HG02798 (cell line): ENCODE results near the gene UBE2M.
"Not testable (repeated sequence)": the region's sequence is repeated elsewhere in the genome, so short reads cannot be mapped to it uniquely, and the experiment has no call there.

ENCODE experiments used
- ATAC-seq: cut with Tn5 transposase; IDR thresholded peaks from one replicate; pipeline ENCODE4 v1.9.1; 2021; ENCODE audit warnings: mild to moderate bottlenecking; ENCODE audit not compliant: unreplicated experiment, poor library complexity

Gene UBE2M

DNA sequence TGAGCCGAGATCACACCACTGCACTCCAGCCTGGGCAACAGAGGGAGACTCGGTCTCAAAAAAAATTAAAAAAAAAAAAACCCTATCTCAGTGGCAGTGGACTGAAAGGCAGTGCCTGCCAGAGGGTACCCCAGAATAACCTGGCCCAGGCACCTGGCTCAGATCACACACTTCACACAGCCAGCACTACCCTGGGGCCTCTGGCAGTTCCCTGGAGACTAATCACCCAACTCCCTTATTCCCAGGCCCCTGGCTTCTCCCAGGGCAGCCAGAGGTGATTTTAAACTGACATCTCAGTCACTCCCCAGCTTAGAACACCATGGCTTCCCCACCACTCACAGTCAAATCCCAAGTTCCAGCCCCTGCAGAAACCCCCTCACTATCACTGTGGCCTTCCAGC, 43.2 kb downstream of the UBE2M start:
- no peak for ATAC-seq

DNA sequence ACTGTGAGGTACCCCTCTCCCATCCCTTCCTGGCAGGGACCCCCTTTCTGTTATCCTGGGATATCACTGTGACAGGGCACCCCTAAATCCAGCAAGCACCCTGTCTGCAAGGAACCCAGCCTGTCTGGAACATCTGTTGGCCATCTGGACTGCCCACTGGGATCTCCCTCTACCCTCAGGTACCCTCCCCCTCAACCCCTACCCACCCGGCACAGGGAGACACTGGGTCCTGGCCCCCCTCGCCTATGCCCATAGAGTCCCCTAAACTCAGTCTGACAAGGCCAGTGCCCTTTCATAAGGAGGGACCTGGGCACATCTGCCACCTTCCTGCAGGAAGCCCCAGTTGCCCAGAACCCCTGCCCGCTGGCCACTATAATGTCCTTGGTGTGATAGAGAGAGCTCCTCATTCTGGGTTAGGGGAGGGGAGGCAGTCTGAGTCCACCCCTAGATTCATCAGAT, 43.8 kb downstream of the UBE2M start:
- no peak for ATAC-seq

DNA sequence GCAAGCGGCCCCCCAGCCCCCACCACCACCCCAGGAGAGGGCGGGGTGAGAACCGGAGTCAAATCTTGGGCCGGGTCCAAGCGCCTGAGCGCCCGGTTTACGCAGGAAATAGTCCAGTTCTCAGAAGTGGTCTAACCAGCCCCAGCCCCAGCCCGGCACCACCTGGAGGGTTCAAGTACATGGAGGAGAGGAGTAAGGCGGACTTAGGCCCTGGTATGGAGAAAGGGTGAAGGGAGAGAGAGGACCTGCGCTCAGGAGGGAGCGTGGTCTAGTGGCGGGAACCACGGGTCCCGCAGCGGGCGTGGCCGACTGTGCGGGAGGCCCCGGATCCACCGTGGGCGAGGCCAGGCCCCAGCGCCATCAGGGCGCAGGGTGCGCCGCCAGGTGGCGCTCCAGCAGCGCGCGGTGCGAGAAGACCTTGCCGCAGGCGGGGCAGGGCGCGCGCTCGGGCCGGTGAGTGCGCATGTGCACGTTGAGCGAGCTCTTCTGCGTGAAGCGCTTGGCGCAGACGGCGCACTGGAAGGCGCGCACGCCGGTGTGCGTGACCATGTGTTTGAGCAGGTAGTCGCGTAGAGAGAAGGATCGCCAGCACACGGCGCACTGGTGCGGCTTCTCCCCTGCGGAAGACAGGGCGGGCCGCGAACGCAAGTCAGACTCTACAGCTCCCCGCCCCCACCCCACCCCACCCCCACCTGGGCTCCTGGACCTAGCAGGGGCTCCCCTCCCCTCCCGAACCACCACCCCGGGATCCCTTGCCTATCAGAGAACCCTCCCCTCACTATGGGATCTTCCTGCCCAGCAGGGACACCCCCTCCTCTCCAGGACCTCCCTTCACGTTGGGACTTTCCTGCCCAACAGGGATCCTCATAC, 44.5 kb downstream of the UBE2M start:
- ATAC-seq: peak; percentile 69

DNA sequence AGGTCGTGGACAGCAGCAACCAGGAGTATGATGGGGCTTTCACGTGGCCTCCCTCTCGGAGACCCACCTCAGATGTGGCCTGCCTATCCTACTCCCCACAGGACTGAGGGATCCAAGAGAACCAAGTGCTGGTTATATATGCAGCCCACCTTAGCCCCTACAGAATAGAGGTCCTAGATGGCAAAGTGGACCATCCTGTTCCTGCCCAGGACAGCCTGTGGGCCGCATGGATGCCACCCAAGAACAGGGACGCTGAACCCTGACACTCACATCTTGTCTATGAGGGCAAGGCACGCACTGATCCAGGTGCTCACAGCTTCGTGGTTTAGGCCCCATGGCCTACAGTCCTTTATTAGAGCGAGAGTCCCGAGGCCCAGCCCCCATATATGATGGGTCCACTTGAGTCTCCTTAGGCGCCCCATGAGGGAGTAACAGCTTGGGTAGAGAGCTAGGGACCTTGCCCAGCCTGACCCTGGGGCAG, 45.2 kb downstream of the UBE2M start:
- no peak for ATAC-seq

DNA sequence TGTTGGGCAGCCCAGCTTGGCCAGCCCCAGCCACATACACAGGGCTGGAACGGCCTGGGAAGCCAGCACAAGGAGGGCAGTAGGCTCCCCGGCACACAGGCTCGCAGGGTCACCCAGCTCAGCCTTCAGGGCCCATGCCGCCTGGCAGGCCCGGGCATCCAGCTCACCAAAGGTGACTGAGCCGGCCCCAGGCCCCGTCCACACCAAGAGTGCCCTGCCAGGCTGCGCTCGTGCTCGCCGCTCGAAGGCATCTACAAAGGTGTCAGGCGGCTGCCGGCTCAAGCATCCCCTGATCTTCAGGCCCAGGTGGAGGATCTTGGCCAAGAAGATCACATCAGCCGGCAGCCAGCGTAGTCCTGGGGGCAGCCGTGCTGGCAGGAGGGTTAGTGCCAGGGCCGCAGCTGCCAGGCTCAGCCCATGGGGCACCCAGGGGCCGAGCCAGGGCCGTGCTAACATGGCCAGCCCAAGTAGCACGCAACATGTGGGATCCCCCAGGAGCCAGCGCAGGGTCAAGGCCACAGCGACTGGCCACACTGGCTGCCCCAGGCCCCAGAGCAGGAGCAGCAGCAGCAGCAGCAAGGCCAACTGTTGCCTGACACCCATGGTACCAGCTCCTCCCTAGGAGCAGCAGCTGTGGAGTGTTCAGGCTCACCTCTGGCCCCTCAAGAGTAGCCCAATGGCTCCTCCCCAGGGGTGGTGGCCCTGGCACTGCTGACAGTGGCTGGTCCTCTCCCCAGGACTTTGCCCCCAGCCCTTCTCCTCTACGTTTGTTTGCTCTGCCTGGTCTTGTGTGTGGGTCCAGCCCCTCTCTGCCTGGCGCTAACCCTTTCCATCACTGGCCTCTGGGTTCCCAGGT, 46.8 kb downstream of the UBE2M start, which contains the start of gene SLC27A5:
SLC27A5 (minus strand) TSS at position 640 of the 856 bp plus-strand sequence; CDS start at position 603, 37 bp downstream.
- ATAC-seq: no peak

DNA sequence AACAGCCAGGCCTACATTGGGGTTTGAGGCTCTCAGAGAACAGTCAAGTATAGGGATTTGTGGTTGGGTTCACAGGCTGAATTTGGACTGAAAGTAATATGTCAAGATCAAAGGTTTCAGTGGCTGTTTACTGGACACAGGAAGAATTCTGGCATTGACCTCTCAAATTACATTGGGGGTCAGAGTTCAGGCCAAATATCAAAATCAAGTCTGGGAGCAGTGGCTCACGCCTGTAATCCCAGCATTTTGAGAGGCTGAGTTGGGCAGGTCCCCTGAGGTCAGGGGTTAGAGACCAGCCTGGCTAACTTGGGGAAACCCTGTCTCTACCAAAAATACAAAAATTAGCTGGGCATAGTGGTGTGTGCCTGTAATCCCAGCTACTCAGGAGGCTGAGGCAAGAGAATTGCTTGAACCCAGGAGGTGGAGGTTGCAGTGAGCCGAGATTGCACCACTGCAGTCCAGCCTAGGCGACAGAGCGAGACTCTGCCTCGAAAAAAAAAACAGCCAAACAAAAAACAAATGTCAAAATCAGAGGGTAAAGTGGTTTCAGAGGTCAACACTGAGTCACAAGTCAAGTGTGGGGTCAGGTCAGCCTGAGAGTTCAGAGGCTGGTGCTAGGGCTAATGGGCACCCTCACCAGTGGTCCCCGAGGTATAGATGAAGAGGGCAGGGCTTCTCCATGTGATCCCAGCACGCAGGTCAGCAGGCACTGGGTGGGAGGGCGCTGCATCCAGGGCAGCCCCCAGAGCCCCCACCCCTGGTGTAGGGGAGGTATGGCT, 48.1 kb downstream of the UBE2M start:
- ATAC-seq: no peak

DNA sequence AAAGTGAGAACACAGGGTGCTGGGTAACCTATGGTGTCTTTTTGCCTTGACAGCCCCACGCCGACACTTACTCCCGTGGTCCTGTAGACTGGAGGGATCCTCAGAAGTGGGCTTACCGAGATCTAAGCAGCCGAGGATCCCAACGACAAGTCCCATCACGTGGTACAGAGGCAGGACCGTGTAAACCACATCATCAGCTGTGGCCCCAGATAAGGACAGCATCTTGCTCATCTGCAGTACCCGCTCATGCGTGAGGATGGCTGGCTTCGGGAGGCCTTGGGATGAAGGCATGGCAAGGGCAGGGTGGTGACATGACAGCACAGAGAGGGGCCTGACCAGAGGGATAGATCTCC, 48.7 kb downstream of the UBE2M start:
- no peak for ATAC-seq

DNA sequence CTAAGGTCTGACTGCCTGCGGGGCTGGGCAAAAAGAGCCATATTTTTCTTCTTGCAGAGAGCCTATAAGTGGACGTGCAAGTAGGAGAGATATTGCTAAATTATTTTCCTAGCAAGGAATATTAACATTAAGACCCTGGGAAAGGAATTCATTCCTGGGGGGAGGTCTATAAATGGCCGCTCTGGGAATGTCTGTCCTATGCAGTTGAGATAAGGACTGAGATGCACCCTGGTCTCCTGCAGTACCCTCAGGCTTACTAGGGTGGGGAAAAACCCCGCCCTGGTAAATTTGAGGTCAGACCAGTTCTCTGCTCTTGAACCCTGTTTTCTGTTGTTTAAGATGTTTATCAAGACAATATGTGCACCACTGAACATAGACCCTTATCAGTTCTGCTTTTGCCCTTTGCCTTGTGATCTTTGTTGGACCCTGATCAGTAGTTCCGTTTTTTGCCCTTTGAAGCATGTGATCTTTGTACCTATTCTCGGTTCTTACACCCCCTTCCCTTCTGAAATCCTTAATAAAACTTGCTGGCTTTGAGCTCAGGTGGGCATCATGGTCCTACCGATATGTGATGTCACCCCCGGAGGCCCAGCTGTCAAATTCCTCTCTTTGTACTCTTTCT, 50.7 kb downstream of the UBE2M start:
- ATAC-seq: not testable (repeated sequence)
